ENCODE results near the gene PCARE.

DNA sequence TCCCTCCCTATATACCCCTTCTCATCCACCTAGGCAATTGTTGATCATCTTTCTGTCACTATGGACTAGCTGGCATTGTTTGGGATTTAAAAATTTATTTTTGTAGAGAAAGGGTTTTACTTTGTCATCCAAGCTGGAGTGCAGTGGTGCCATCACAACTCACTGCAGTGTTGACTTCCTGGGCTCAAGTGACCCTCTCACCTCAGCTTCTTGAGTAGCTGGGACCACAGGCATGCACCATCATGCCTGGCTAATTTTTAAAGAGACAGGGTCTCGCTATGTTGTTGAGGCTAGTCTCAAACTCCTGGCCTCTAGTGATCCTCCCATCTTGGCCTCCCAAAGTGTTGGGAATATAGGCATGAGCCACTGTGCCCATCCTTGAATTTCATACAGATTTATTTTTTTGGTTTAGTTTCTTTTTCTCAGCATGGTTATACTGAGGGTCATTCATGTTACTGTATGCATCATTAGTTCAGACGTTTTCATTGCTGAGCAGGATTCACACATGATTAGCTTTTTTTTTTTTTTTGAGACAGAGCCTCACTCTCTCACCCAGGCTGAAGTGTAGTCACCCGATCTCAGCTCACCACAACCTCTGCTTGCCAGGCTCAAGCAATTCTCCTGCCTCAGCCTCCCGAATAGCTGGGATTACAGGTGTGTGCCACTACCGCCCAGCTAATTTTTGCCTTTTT is 8.6 kb upstream of the PCARE start:
- TF ChIP-seq POLR2A (IDR thresholded peaks at IDR 0.05; ENCODE audit: low read length) (no peak), GATA1 (IDR thresholded peaks at IDR 0.05; ENCODE audit: low read depth, low read length) (no peak)

Data from erythroblast (primary cell).